Bronchial epithelial cell (primary cell): ENCODE data around the gene ENTR1. TPM values are rescaled to one million over a fixed set of nuclear protein-coding genes. Genes with fewer than 3 reads are reported as not detected.
A peak's percentile ranks its signal among the peaks of the same experiment; 100 is the strongest.

ENCODE experiments used
- DNase-seq: peaks from one replicate; pipeline ENCODE4 v3.0.0-alpha.2; 2010; ENCODE audit warnings: low read depth
- FAIRE-seq: peaks from 2 replicates; lab custom pipeline; 2011; peaks lifted over from hg19 to GRCh38; lab: Jason Lieb, UNC
- H3K27me3 ChIP-seq: 2 replicates; pipeline ENCODE4 v1.5.1; 2011; ENCODE audit warnings: low read length; ENCODE audit not compliant: control insufficient read depth, insufficient read depth
- H3K36me3 ChIP-seq: 2 replicates; pipeline ENCODE4 v1.5.1; 2011; ENCODE audit warnings: low read length; ENCODE audit not compliant: control insufficient read depth, insufficient read depth
- H3K4me3 ChIP-seq: 2 replicates; pipeline ENCODE4 v1.5.1; 2011; ENCODE audit warnings: mild to moderate bottlenecking, low read depth, low read length, control low read depth
- total RNA-seq: library from RNA; depleted of rRNA; stranded (reverse); fragments of >200 nt; gene quantifications from 2 replicates; pipeline ENCODE4 v1.2.1, GENCODE V29; 2014
- TF ChIP-seq, protein P1 (sequence below): IDR thresholded peaks from 2 replicates; pipeline ENCODE4 v1.5.1; 2011; ENCODE audit warnings: mild to moderate bottlenecking, moderate library complexity, low read length, control low read depth, inconsistent platforms; ENCODE audit not compliant: insufficient read depth, severe bottlenecking

The ENTR1 gene
- total RNA-seq, 1 donor from 2014 or later = 89.0 TPM

DNA sequence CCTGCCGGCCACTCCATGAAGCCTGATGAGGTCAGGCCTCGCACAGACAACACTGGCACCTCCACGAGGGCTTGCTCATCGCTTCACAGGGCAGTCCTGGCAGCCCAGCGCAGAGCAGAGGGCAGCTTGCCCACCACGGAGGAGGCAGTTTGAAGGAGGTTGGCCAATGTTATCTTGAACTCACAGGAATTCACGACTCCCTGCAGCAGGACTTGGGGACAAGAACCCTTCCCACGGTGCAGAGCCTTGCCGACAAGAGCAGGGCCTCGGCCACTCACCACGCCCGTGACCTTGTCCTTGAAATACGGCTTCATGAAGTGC lies 15.4 kb downstream of the ENTR1 start:
- no peaks in the 10 kb centered on the region for H3K27me3 ChIP-seq
- peaks cover 53% of the 10 kb centered on the region for H3K36me3 ChIP-seq

DNA sequence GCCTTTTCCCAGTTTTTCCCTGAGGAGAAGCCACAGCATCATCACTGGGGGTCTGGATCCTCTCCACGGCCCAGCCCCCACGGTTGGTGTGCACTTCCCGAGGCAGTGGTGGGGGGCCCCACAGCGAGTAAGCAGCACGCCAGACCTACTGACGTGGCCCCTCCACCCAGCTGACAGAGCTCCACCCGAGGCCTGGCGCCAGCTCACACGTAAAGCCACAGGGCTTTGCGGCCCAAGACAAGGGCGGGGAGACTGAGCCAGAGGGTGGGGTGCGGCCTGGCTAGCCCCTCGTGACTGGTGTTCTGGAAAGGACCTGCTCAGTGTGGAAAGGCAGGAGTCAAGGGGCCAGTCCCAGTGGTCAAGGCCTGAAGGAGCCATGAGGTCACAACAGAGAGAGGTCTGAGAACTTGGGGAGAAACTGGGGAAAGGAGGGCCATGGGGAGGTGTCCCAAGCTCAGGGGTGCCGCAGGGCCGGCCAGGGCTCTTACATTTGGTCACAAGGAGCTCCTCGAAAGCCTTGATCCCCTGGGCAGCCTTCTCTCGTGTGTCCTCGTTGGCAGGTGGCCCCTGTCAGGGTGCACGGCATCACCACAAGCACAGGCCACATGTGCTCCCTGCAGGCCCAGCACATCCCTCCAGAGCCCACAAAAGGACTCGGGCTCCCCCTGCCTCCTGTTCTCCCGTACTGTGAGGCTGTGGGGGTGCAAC lies 15.9 kb downstream of the ENTR1 start:
- FAIRE-seq (no peak), DNase-seq (no peak)
- Histone ChIP-seq H3K4me3 (no peak overlapping the region), H3K27me3 (no peaks in the 10 kb centered on the region), H3K36me3 (peaks cover 54% of the 10 kb centered on the region)
- TF ChIP-seq, protein P1, sequence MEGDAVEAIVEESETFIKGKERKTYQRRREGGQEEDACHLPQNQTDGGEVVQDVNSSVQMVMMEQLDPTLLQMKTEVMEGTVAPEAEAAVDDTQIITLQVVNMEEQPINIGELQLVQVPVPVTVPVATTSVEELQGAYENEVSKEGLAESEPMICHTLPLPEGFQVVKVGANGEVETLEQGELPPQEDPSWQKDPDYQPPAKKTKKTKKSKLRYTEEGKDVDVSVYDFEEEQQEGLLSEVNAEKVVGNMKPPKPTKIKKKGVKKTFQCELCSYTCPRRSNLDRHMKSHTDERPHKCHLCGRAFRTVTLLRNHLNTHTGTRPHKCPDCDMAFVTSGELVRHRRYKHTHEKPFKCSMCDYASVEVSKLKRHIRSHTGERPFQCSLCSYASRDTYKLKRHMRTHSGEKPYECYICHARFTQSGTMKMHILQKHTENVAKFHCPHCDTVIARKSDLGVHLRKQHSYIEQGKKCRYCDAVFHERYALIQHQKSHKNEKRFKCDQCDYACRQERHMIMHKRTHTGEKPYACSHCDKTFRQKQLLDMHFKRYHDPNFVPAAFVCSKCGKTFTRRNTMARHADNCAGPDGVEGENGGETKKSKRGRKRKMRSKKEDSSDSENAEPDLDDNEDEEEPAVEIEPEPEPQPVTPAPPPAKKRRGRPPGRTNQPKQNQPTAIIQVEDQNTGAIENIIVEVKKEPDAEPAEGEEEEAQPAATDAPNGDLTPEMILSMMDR = no peak

More for the DNA sequence above, 15.4 kb downstream of the ENTR1 start:
- TF ChIP-seq, protein P1 = no peak
- FAIRE-seq (peak; percentile 89), DNase-seq (no peak)
- H3K4me3 ChIP-seq = no peak overlapping the region

DNA sequence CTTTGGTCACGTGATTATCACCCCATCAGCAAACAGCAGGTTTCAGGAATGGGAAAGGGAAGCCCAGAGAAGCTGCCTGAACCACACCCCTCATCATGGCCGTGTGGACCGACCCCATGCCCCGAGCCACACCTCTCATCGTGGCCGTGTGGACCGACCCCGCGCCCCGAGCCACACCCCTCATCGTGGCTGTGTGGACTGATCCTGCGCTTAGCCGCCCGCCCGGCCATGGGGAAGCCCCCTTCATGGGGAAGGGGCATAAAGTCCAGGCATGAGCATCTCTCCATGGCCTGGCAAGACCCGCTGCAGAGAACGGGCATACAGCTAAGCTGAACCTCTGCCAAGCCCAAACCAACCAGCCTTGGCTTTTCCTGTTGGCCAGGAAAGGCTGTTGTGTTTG lies 16.9 kb downstream of the ENTR1 start:
- Histone ChIP-seq H3K36me3 (peaks cover 57% of the 10 kb centered on the region), H3K27me3 (no peaks in the 10 kb centered on the region), H3K4me3 (no peak overlapping the region)
- no peak for DNase-seq
- TF ChIP-seq, protein P1 = no peak
- no peak for FAIRE-seq

DNA sequence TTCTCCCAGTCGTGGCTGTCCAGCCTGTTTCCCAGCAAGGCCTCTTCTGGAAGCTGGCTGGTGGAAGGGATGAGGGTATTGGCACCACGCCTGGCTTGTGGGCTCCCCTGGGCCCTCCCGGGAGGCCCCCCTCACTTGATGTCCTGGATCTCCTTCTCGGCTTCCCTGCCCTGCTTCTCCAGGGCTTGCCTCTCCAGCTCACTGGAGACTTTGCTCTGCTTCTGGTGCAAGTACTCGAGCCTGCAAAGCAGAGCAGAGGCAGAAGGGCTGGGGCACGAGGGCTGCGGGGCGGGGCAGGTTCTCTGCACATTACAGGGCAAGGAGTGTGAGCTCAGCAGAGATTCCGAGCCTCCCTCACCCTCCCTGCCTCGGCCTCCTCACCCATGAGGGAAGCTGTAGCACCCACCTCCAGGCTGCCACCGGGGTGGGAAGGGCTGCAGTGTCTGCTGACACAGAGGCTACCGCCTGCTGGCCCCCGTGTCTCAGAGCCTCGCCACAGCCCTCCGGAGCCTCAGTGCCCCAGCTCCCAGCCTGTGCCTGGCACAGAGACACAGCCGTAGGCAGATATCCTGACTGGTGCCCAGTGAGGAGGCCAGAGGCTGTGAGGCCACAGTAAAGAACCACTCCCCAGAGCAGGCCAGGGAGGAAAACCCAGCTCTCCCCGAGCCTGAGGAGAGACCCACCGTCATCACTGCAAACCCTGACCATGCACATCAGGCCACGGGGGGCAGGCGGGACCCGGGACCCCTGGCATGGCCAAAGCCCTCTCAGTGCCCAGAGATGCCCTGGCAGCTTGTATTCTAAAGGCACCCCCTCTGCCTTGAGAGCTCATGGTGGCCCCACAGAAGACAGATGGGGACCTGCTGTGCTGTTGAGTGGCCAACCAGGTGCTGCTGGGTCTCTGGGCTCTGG lies 17.6 kb downstream of the ENTR1 start:
- FAIRE-seq (no peak), DNase-seq (no peak)
- TF ChIP-seq, protein P1 = no peak
- H3K36me3 ChIP-seq = peaks cover 57% of the 10 kb centered on the region
- no peak overlapping the region for H3K4me3 ChIP-seq
- no peaks in the 10 kb centered on the region for H3K27me3 ChIP-seq

DNA sequence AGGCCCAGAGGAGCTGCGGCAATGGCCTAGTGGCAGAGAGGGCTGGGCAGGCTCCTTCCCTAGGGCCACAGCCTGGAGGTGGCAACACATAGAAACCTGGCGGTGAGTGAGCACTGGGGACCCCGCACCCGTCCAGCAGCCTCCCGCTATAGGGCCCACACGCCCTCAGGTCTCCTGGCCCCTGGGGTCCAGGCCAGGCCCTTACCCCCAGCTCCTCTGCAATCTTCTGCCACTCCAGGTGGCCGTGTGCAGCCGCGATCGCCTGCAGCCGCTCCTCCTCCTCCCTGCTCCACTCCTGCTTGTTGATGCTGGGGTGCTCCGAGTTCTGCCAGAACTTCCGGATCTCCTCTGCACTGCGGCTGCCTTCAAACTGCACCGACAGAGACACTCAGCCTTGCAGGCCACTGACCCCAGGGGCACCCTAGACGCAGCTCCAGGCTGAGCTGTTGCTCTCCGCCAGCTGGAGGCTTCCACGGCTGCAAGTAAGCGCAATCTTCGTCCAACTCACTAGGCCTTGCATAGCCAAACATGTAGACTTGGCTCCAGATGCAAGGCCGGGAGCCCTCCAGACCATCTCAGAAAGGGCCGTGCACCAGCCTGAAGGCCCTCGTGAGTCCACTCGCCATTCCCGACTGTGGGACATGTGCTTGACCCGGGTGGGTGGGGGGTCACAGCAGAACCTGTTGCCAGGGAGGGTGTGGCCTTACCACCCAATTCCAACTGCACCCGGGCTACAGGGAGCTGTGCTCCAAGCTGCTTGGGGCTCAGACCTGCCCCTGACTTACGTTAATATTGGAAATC lies 18.5 kb downstream of the ENTR1 start:
- Histone ChIP-seq H3K27me3 (no peaks in the 10 kb centered on the region), H3K36me3 (peaks cover 59% of the 10 kb centered on the region), H3K4me3 (no peak overlapping the region)
- DNase-seq (no peak), FAIRE-seq (peak; percentile 28)
- TF ChIP-seq, protein P1 = no peak
